ENCODE measurements around the gene ELOVL5. TPM values are rescaled to one million over a fixed set of nuclear protein-coding genes. Genes with fewer than 3 reads are reported as not detected.
A peak's percentile ranks its signal among the peaks of the same experiment; 100 is the strongest.

ELOVL5 gene
- total RNA-seq, 1 experiment from 2014 or later, result 121 TPM

- H2AFZ ChIP-seq (ENCODE audit: low read length), result no peak overlapping the region
- no peak overlapping the region for H2BK120ac ChIP-seq (ENCODE audit: low read depth, low read length, poor library complexity, severe bottlenecking)
- no peak for TF ChIP-seq CTCF (conservative IDR thresholded peaks at IDR 0.05)
- H3K4me1 ChIP-seq (ENCODE audit: insufficient read depth, low read length), result no peaks in the 10 kb centered on the region
- Mint-ChIP-seq H3K9me3 (peaks cover 0 to 8% of the 10 kb centered on the region in 2 experiments; a peak in 2 of 5 replicates), H3K27me3 (ENCODE audit: low read depth) (no peaks in the 10 kb centered on the region), H3K36me3 (ENCODE audit: insufficient read depth in 1 of 3, low read depth in 3 of 3) (no peaks in the 10 kb centered on the region; a peak in 1 of 7 replicates), H3K27ac (peak overlapping the region in 1 of 3 experiments; percentile 6; a peak in 1 of 7 replicates), H3K4me1 (peaks cover 0 to 5% of the 10 kb centered on the region in 2 experiments; a peak in 2 of 4 replicates), H3K4me3 (no peak overlapping the region)
- no peak overlapping the region for H4K5ac ChIP-seq (ENCODE audit: insufficient read length, low read depth, low read length)
- H3K4me2 ChIP-seq (ENCODE audit: insufficient read depth, insufficient read length, low read length), result no peak overlapping the region
- H3K23ac ChIP-seq (ENCODE audit: insufficient read length, low read depth, low read length), result no peak overlapping the region
- no peaks in the 10 kb centered on the region; the same call in 1 of the 2 replicates for H3K79me2 ChIP-seq (ENCODE audit: insufficient read depth, low read length)
- H3K9me3 ChIP-seq (ENCODE audit: control insufficient read depth, low read depth, low read length), result peaks cover 5% of the 10 kb centered on the region
- no peaks in the 10 kb centered on the region for H3K79me1 ChIP-seq (ENCODE audit: insufficient read depth, low read depth, low read length, poor library complexity, severe bottlenecking)
- WGBS (ENCODE audit: extremely low coverage, insufficient read length, low lambda C conversion rate), result no CpG with 5 or more reads among the region's 4 CpGs
- no peak overlapping the region for H3K14ac ChIP-seq (ENCODE audit: insufficient read depth, low read length)
- no peak overlapping the region for H3K56ac ChIP-seq (ENCODE audit: insufficient read length, low read depth, low read length)
- no peak overlapping the region for H2BK20ac ChIP-seq (ENCODE audit: low read depth, low read length, poor library complexity, severe bottlenecking)
- no peak overlapping the region for H2BK5ac ChIP-seq (ENCODE audit: insufficient read length, low read length)
- no peak overlapping the region for H3K18ac ChIP-seq (ENCODE audit: insufficient read length, low read depth, low read length)
- no peak overlapping the region for H4K8ac ChIP-seq (replicated peaks; ENCODE audit: insufficient read length, low read depth, low read length)
- H4K91ac ChIP-seq (ENCODE audit: insufficient read length, low read depth, low read length), result no peak overlapping the region
- H3K27ac ChIP-seq (ENCODE audit: insufficient read length, low read depth, low read length), result no peak overlapping the region
- H2BK15ac ChIP-seq (ENCODE audit: low read depth, low read length), result no peak overlapping the region
- no peaks in the 10 kb centered on the region for H3K27me3 ChIP-seq (ENCODE audit: insufficient read depth, low read length)
- no peak overlapping the region for H3K9ac ChIP-seq (ENCODE audit: extremely low read depth, insufficient read length, low read length)
- no peaks in the 10 kb centered on the region for H4K20me1 ChIP-seq (ENCODE audit: control insufficient read depth, insufficient read depth, insufficient read length)
- no peaks in the 10 kb centered on the region for H3K23me2 ChIP-seq (ENCODE audit: insufficient read length, low read depth, low read length, poor library complexity, severe bottlenecking)
- no peak overlapping the region for H3T11ph ChIP-seq (ENCODE audit: low read length)
- no peak overlapping the region for H3K4ac ChIP-seq (ENCODE audit: low read depth, low read length)
- H2AK5ac ChIP-seq (ENCODE audit: insufficient read length, low read length), result no peak overlapping the region
- no peak overlapping the region for H2BK12ac ChIP-seq (ENCODE audit: insufficient read length, low read depth, low read length)
- no peak for DNase-seq
Observed at GRCh38 chr6:53244399-53244931, 104.3 kb downstream of the ELOVL5 start.

Data from H9 (cell line).